GM23248 (cell line): ENCODE data around the gene ANKS1B. TPM values are rescaled to one million over a fixed set of nuclear protein-coding genes. Genes with fewer than 3 reads are reported as not detected.
A peak's percentile ranks its signal among the peaks of the same experiment; 100 is the strongest.

Experiments used
- DNase-seq: peaks from one replicate; pipeline ENCODE4 v3.0.0-alpha.2; 2015
- H2AFZ ChIP-seq: fragments of 200-600 bp; sonication (generic); 2 replicates; pipeline ENCODE4 v1.6.1; 2016; ENCODE audit warnings: antibody characterized with exemption
- H3F3A ChIP-seq: fragments of 200-600 bp; sonication (generic); 2 replicates; pipeline ENCODE4 v1.6.1; 2016; ENCODE audit warnings: mild to moderate bottlenecking, antibody characterized with exemption, mixed run types; ENCODE audit not compliant: insufficient read depth
- H3K27ac ChIP-seq: fragments of 200-600 bp; sonication (generic); 2 replicates; pipeline ENCODE4 v1.5.1; 2016; ENCODE audit warnings: mild to moderate bottlenecking
- H3K27me3 ChIP-seq: fragments of 200-600 bp; sonication (generic); replicated peaks from 2 replicates; pipeline ENCODE4 v1.6.1; 2016; ENCODE audit warnings: mild to moderate bottlenecking; ENCODE audit not compliant: insufficient read depth
- H3K36me3 ChIP-seq: fragments of 200-600 bp; sonication (generic); 2 replicates; pipeline ENCODE4 v1.6.1; 2016; ENCODE audit warnings: low read depth, mild to moderate bottlenecking
- H3K4me1 ChIP-seq: fragments of 200-600 bp; sonication (generic); 2 replicates; pipeline ENCODE4 v1.6.1; 2016; ENCODE audit warnings: mild to moderate bottlenecking; ENCODE audit not compliant: insufficient read depth
- H3K4me2 ChIP-seq: fragments of 200-600 bp; sonication (generic); one replicate; pipeline ENCODE4 v1.6.1; 2016; ENCODE audit warnings: mild to moderate bottlenecking; ENCODE audit not compliant: unreplicated experiment
- H3K4me3 ChIP-seq: fragments of 200-600 bp; sonication (generic); 2 replicates; pipeline ENCODE4 v1.5.1; 2016; ENCODE audit warnings: mild to moderate bottlenecking
- H3K79me2 ChIP-seq: fragments of 200-600 bp; sonication (generic); 2 replicates; pipeline ENCODE4 v1.6.1; 2016; ENCODE audit warnings: mild to moderate bottlenecking; ENCODE audit not compliant: insufficient read depth
- H3K9ac ChIP-seq: fragments of 200-600 bp; sonication (generic); 2 replicates; pipeline ENCODE4 v1.6.1; 2016; ENCODE audit warnings: mild to moderate bottlenecking
- H3K9me2 ChIP-seq: fragments of 200-600 bp; sonication (generic); 2 replicates; pipeline ENCODE4 v1.6.1; 2016; ENCODE audit warnings: mixed run types, mild to moderate bottlenecking, moderate library complexity; ENCODE audit not compliant: insufficient read depth
- H3K9me3 ChIP-seq: fragments of 200-600 bp; sonication (generic); one replicate; pipeline ENCODE4 v1.6.1; 2017; ENCODE audit warnings: low read depth
- H4K20me1 ChIP-seq: fragments of 200-600 bp; sonication (generic); 2 replicates; pipeline ENCODE4 v1.6.0; 2016; ENCODE audit not compliant: insufficient read depth
- EZH2 ChIP-seq: fragments of 200-600 bp; sonication (generic); IDR thresholded peaks from 2 replicates; pipeline ENCODE4 v1.6.1; 2018; ENCODE audit warnings: antibody characterized with exemption, mild to moderate bottlenecking; ENCODE audit not compliant: insufficient read depth, poor library complexity, severe bottlenecking
- EZH2phosphoT487 ChIP-seq: fragments of 200-600 bp; sonication (generic); IDR thresholded peaks from 2 replicates; pipeline ENCODE4 v1.6.1; 2018; ENCODE audit warnings: antibody characterized with exemption, moderate library complexity, mild to moderate bottlenecking, low read depth; ENCODE audit not compliant: insufficient read depth
- WGBS, 2 experiments: methylation state at CpG; one replicate each; pipeline ENCODE4 v1.1.6; 2015 to 2017; ENCODE audit warnings: low lambda C conversion rate in 2 of 2, low coverage in 1 of 2; ENCODE audit errors: missing lambda C conversion rate in 2 of 2; 5-methylcytosine and 5-hydroxymethylcytosine counted together
- in situ Hi-C: fragments of 300-500 bp; cut with MboI; formaldehyde crosslinking; loops from 2 replicates; pipeline ENCODE4 v1.15.0; 2020
- polyA plus RNA-seq: library from polyadenylated mRNA; unstranded; fragments of >200 nt; fragmentation: Nextera tagmentation; extraction: Ambion mirVana; gene quantifications from 2 replicates; pipeline ENCODE4 v1.2.1, GENCODE V29; 2016
- total RNA-seq: library from RNA; depleted of rRNA; stranded (reverse); fragments of >200 nt; shearing (Covaris generic); gene quantifications from 2 replicates; pipeline ENCODE4 v1.2.3, GENCODE V29; 2014

The ANKS1B gene
- total and polyA plus RNA-seq, 2 experiments from 2014 or later = not detected

DNA sequence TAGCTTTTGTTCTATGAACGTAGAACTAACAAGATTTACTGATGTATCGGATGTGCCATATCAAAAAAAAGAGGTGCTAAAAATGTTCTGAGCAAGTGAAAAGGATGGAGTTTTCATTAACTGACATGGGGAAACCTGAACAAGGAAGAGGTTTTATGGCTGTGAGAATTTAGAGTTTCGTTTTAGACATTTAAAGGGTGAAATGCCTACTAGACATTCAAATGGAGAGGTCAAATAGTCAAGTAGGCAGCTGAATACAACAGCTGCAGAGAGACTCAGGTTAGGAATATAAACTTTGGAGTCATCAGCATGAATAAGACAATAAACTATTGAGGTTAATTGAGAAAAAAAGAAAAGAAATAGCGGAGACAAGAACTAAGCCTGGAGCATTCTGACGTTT is 702.1 kb downstream of the ANKS1B start:
- Histone ChIP-seq H3K4me2 (no peak overlapping the region), H4K20me1 (no peaks in the 10 kb centered on the region), H3K9me3 (no peaks in the 10 kb centered on the region), H3K4me3 (no peak overlapping the region), H3K4me1 (no peaks in the 10 kb centered on the region), H3F3A (no peaks in the 10 kb centered on the region), H3K27ac (no peak overlapping the region), H3K36me3 (no peaks in the 10 kb centered on the region), H3K9ac (no peak overlapping the region), H2AFZ (no peak overlapping the region), H3K79me2 (no peaks in the 10 kb centered on the region), H3K9me2 (no peaks in the 10 kb centered on the region), H3K27me3 (no peaks in the 10 kb centered on the region)
- DNase-seq = no peak
- TF ChIP-seq EZH2phosphoT487 (no peak), EZH2 (no peak)
- in situ Hi-C loops = no loop called here
- WGBS, 2 experiments = 52 to 53% methylated on average over 5 of the region's 5 CpGs

DNA sequence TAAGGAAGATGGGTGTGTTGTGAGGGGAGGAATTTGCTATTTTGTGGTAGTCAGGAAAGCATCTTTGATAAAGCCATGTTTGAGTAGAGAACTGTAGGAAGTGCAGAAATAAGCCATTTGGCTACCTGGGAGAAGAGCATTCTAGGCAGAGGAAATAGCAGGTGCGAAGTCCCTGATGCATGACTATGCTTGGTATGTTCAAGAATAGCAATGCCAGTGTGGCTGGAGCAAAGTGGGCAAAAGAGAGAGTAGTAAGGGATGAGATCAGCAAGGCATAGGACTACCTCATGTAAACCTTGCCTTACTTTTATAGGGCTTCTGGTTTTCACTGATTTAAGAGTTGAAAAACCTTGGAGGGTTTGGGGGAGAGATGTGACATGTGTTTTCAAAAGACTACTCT is 702.6 kb downstream of the ANKS1B start:
- no peak for DNase-seq
- H3K9ac ChIP-seq = no peak overlapping the region
- no peaks in the 10 kb centered on the region for H3K9me3 ChIP-seq
- H3K27ac ChIP-seq = no peak overlapping the region
- H2AFZ ChIP-seq = no peak overlapping the region
- no peaks in the 10 kb centered on the region for H3K27me3 ChIP-seq
- 36 to 37% methylated on average over 1 of the region's 1 CpG for WGBS, 2 experiments
- H4K20me1 ChIP-seq = no peaks in the 10 kb centered on the region
- in situ Hi-C loops = no loop called here
- TF ChIP-seq EZH2 = no peak
- no peak for TF ChIP-seq EZH2phosphoT487
- H3K79me2 ChIP-seq = no peaks in the 10 kb centered on the region
- H3K4me1 ChIP-seq = no peaks in the 10 kb centered on the region
- H3K9me2 ChIP-seq = no peaks in the 10 kb centered on the region
- no peak overlapping the region for H3K4me3 ChIP-seq
- no peak overlapping the region for H3K4me2 ChIP-seq
- no peaks in the 10 kb centered on the region for H3F3A ChIP-seq
- H3K36me3 ChIP-seq = no peaks in the 10 kb centered on the region

GRCh38 chr12:99281277-99281676 is 703.5 kb downstream of the ANKS1B start:
- H3K36me3 ChIP-seq = no peaks in the 10 kb centered on the region
- H3K79me2 ChIP-seq = no peaks in the 10 kb centered on the region
- H3K4me3 ChIP-seq = no peak overlapping the region
- no peaks in the 10 kb centered on the region for H4K20me1 ChIP-seq
- no peaks in the 10 kb centered on the region for H3K27me3 ChIP-seq
- H3K9ac ChIP-seq = no peak overlapping the region
- H2AFZ ChIP-seq = no peak overlapping the region
- H3K4me2 ChIP-seq = no peak overlapping the region
- DNase-seq = peak; percentile 7
- in situ Hi-C loops = no loop called here
- no peak for TF ChIP-seq EZH2phosphoT487
- TF ChIP-seq EZH2 = no peak
- H3K4me1 ChIP-seq = no peaks in the 10 kb centered on the region
- H3K9me2 ChIP-seq = no peaks in the 10 kb centered on the region
- WGBS, 2 experiments = 0 to 2% methylated on average over 2 of the region's 2 CpGs
- H3K27ac ChIP-seq = no peak overlapping the region
- H3K9me3 ChIP-seq = no peaks in the 10 kb centered on the region
- no peaks in the 10 kb centered on the region for H3F3A ChIP-seq

DNA sequence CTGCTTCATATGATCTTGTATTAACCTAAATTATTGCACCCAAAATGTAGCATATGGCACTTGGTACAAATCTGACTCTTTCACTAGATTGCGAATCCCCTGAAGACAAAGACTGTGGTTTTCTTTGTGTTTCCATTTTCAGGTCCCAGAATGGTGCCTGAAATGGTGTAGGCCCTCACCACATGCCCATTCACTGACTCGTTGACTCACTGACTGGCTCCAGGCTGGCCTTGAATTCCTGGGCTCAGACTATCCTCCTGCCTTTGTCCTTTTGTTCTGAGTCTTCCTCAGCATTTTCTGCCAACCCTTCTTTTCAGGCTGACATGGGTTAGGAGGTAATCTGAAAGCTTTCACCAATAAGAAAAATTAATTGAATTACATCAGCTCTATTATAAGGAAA is 705.8 kb downstream of the ANKS1B start:
- no peak overlapping the region for H3K9ac ChIP-seq
- H3K79me2 ChIP-seq = no peaks in the 10 kb centered on the region
- H4K20me1 ChIP-seq = no peaks in the 10 kb centered on the region
- in situ Hi-C loops = no loop called here
- H3K9me2 ChIP-seq = no peaks in the 10 kb centered on the region
- no peaks in the 10 kb centered on the region for H3K27me3 ChIP-seq
- H3K4me3 ChIP-seq = no peak overlapping the region
- H2AFZ ChIP-seq = no peak overlapping the region
- TF ChIP-seq EZH2phosphoT487 = no peak
- TF ChIP-seq EZH2 = no peak
- 5 to 8% methylated on average over 2 of the region's 2 CpGs for WGBS, 2 experiments
- no peaks in the 10 kb centered on the region for H3K9me3 ChIP-seq
- no peak for DNase-seq
- no peak overlapping the region for H3K4me2 ChIP-seq
- no peaks in the 10 kb centered on the region for H3F3A ChIP-seq
- H3K4me1 ChIP-seq = no peaks in the 10 kb centered on the region
- H3K36me3 ChIP-seq = no peaks in the 10 kb centered on the region
- H3K27ac ChIP-seq = no peak overlapping the region
